LNCAP (cell line): Measurements from ENCODE around the gene DOCK2.

ENCODE experiments used
- CTCF ChIP-seq: fragments of 450-650 bp; IDR thresholded peaks from 2 replicates; pipeline ENCODE4 v1.5.1; 2017; ENCODE audit warnings: mild to moderate bottlenecking

DOCK2 gene

GRCh38 chr5:169911448-169912212 lies 274.6 kb downstream of the DOCK2 start:
- TF ChIP-seq CTCF: no peak; the same call in 1 of the 2 replicates

- TF ChIP-seq CTCF: no peak
These were observed 276.4 kb downstream of the DOCK2 start for GRCh38 chr5:169913479-169913878.

GRCh38 chr5:169914766-169915165 lies 277.7 kb downstream of the DOCK2 start:
- TF ChIP-seq CTCF: no peak

GRCh38 chr5:169917500-169917899 lies 280.4 kb downstream of the DOCK2 start:
- no peak for TF ChIP-seq CTCF

GRCh38 chr5:169918228-169918627 lies 281.2 kb downstream of the DOCK2 start:
- TF ChIP-seq CTCF: no peak

- TF ChIP-seq CTCF: no peak
These were observed 283.4 kb downstream of the DOCK2 start for GRCh38 chr5:169920474-169920873.

- no peak for TF ChIP-seq CTCF
These were observed 284.3 kb downstream of the DOCK2 start for GRCh38 chr5:169921384-169921783.

- no peak for TF ChIP-seq CTCF
These were observed 284.9 kb downstream of the DOCK2 start for GRCh38 chr5:169921949-169922348.
